ENCODE data around the gene CLDN9. TPM values are rescaled to one million over a fixed set of nuclear protein-coding genes. Genes with fewer than 3 reads are reported as not detected.
A peak's percentile ranks its signal among the peaks of the same experiment; 100 is the strongest.

CLDN9 gene
- total and polyA plus RNA-seq, 9 of the 15 experiments (the other 6 are each of a cell fraction or from before 2014, with no cell fraction given) = 0.12 to 0.44 (median 0.22) TPM; not detected in 4

DNA sequence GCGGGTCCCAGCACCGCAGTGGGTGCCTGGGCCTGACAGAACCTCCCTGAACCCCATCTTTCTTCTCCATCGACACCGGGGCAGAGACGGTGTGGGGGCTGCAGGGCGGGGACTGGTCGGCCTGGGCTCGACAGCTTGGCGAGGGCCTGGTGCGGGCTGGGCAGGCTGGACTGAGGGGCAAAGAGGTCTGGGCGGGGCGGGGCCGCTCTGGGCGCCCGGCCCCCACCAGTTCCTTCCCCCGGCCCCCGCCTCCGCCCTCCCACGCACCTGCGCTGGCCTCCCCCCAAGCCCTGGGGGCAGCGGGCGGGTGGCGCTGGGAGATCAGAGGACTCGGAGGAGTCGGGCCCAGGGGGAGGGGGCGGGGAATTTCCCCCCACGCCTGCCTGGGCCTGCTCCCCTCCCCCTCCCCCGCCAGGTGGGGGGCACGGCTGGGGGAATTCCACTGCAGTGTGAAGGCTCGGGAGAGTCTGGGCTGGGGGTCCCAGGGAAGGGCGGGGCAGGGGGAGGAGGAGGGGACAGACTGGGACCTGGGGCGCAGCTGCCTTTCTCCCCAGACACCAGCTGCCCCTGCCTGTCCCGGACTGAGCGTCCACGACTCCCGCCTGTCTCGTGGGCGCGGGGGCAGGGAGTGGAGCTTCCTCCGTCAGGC lies 49.5 kb upstream of the CLDN9 start:
- Histone ChIP-seq H3K9me3 (replicated peaks; ENCODE audit: control insufficient read depth, insufficient read depth, low read depth, low read length) (no peaks in the 10 kb centered on the region), H3K79me2 (ENCODE audit: control insufficient read depth, insufficient read depth, low read length) (no peaks in the 10 kb centered on the region), H3K4me2 (ENCODE audit: insufficient read depth, low read length) (peak overlapping the region; percentile 71), H3K36me3 (ENCODE audit: control insufficient read depth, insufficient read depth, low read length) (peaks cover 3% of the 10 kb centered on the region; the same call in 1 of the 3 replicates), H4K20me1 (replicated peaks; ENCODE audit: control insufficient read depth, insufficient read depth, low read length) (no peaks in the 10 kb centered on the region), H2AFZ (ENCODE audit: low read depth, low read length) (peak overlapping the region; percentile 87), H3K4me3 (peak overlapping the region; percentile 53), H3K4me1 (replicated peaks in 1 of 2; ENCODE audit: control insufficient read depth in 2 of 2, insufficient read depth in 2 of 2, low read length in 2 of 2) (peaks cover 6 to 71% of the 10 kb centered on the region in 2 experiments), H3K9ac (ENCODE audit: insufficient read depth in 1 of 2, low read depth in 2 of 2, low read length in 2 of 2) (peak overlapping the region; percentile 69 to 96), H3K27me3 (ENCODE audit: control insufficient read depth in 2 of 2, insufficient read depth in 2 of 2, low read length in 2 of 2) (no peaks in the 10 kb centered on the region), H3K9me1 (ENCODE audit: control insufficient read depth, insufficient read depth, low read length) (no peaks in the 10 kb centered on the region), H3K27ac (ENCODE audit: extremely low read depth, low read depth, low read length) (peak overlapping the region; percentile 83)
- ChIA-PET POLR2A (interaction anchor here (0.6 to 1.3 kb wide), 7 partner anchors 9 to 24 kb away, joined by 3 to 5 read pairs (median 3); partner anchors contain the start of gene PKMYT1), CTCF (ENCODE audit: low intra/inter-chr PET ratio) (interaction anchor here (0.6 kb wide), 1 partner anchor 630 kb away, joined by 3 read pairs; no protein-coding TSS in a partner anchor)
- FAIRE-seq = no peak
- peak; percentile 70 to 90 (median 80) for DNase-seq (ENCODE audit: extremely low read depth in 1 of 4, low spot score in 3 of 4)
- intact Hi-C loops (cut with micrococcal nuclease) (loop anchor here (10.0 kb wide), 1 partner anchor 62 kb away; the partner anchor contains the start of genes HCFC1R1, THOC6 and TNFRSF12A), in situ Hi-C loops (cut with MboI) (no loop called here)
- 6% methylated on average over 5 of the region's 40 CpGs for WGBS (ENCODE audit: insufficient coverage, low coverage, missing lambda C conversion rate)
- TF ChIP-seq CBFA2T3 (IDR thresholded peaks at IDR 0.05) (peak; percentile 21; the same call in 1 of the 2 replicates), ZNF444 (CRISPR knock-in tag; IDR thresholded peaks at IDR 0.05) (peak; percentile 80; the same call in 1 of the 2 replicates), SAFB (IDR thresholded peaks at IDR 0.05; ENCODE audit: borderline replicate concordance, low read depth, low read length) (peak; percentile 84; the same call in 1 of the 2 replicates), VEZF1 (CRISPR knock-in tag; IDR thresholded peaks at IDR 0.05) (peak; percentile 73), SIN3A (IDR thresholded peaks at IDR 0.05; ENCODE audit: borderline replicate concordance in 2 of 2, control insufficient read depth in 1 of 2, low read depth in 2 of 2, low read length in 2 of 2) (no peak), KDM1A (IDR thresholded peaks at IDR 0.05) (peak in 1 of 2 experiments; percentile 91; a peak in 2 of 4 replicates), KLF16 (IDR thresholded peaks at IDR 0.05) (0 out of 2 replicates have a peak, but pooled peaks have one; percentile 22), HMBOX1 (IDR thresholded peaks at IDR 0.05) (no peak), EGR1 (conservative IDR thresholded peaks at IDR 0.05) (peak; percentile 93), ZBTB7A (IDR thresholded peaks at IDR 0.05; ENCODE audit: borderline replicate concordance, control insufficient read depth, low read depth, low read length) (0 out of 2 replicates have a peak, but pooled peaks have one; percentile 26)
- TF ChIP-seq, protein P1, sequence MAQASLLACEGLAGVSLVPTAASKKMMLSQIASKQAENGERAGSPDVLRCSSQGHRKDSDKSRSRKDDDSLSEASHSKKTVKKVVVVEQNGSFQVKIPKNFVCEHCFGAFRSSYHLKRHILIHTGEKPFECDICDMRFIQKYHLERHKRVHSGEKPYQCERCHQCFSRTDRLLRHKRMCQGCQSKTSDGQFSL (CRISPR knock-in tag; IDR thresholded peaks at IDR 0.05) = no peak; the same call in 1 of the 2 replicates
- TF ChIP-seq, protein P1 (tag; IDR thresholded peaks at IDR 0.05) = no peak
- no TSS peak for BruUV-seq (replicated peaks)
- peak; percentile 5 for ATAC-seq
